Dedifferentiated amniotic fluid mesenchymal stem cell (primary cell): ENCODE data around the gene MEF2C.

ENCODE experiments used
- DNase-seq: peaks from one replicate; pipeline ENCODE4 v3.0.0-alpha.2; 2016; ENCODE audit errors: extremely low spot score

Gene MEF2C

GRCh38 chr5:88675168-88675707, 207.7 kb downstream of the MEF2C start:
- DNase-seq, result no peak

GRCh38 chr5:88674356-88675167, 208.4 kb downstream of the MEF2C start:
- DNase-seq, result no peak

- DNase-seq, result no peak
Measured at GRCh38 chr5:88673253-88674105, 209.5 kb downstream of the MEF2C start.

- no peak for DNase-seq
Measured at GRCh38 chr5:88672644-88673252, 210.2 kb downstream of the MEF2C start.

- no peak for DNase-seq
Measured at GRCh38 chr5:88671505-88672499, 211.2 kb downstream of the MEF2C start.

- DNase-seq, result no peak
Measured at GRCh38 chr5:88671106-88671504, 211.9 kb downstream of the MEF2C start.

- no peak for DNase-seq
Measured at GRCh38 chr5:88670461-88670860, 212.5 kb downstream of the MEF2C start.

GRCh38 chr5:88669371-88670050, 213.5 kb downstream of the MEF2C start:
- DNase-seq, result no peak

- DNase-seq, result no peak
Measured at GRCh38 chr5:88667496-88668201, 215.3 kb downstream of the MEF2C start.
